Activated naive CD8-positive, alpha-beta T cell (primary cell): ENCODE results near the gene GPR173.

Source experiments
- H3K27ac Mint-ChIP-seq: one replicate; pipeline ENCODE4 v1.8.0; 2021; ENCODE audit warnings: mixed read lengths
- H3K27me3 Mint-ChIP-seq: one replicate; pipeline ENCODE4 v1.8.0; 2021; ENCODE audit warnings: mixed read lengths
- H3K36me3 Mint-ChIP-seq: one replicate; pipeline ENCODE4 v1.8.0; 2021; ENCODE audit warnings: mixed read lengths
- H3K4me1 Mint-ChIP-seq: one replicate; pipeline ENCODE4 v1.8.0; 2021; ENCODE audit warnings: low read depth, mixed read lengths
- H3K4me3 Mint-ChIP-seq: one replicate; pipeline ENCODE4 v1.8.0; 2021; ENCODE audit warnings: mild to moderate bottlenecking, mixed read lengths
- H3K9me3 Mint-ChIP-seq: one replicate; pipeline ENCODE4 v1.8.0; 2021; ENCODE audit warnings: low read depth, mixed read lengths

GPR173 gene

DNA sequence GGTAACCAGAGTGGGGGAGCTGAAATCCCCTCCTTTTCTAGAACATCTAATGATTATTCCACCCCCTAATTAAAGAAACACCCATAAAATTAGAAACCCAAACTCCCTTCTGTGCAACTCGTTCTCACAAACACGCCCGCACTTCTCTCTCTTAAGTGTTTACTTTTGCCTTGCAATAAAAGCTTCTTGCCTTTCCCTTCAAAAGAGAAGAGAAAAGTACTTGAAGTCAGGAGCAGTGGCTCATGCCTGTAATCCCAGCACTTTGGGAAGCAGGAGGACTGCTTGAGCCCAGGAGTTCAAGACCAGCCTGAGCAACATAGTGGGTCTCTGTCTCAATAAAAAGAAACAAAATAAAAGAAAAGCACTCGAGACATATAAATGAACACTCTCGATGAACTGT, 3.6 kb upstream of the GPR173 start:
- no peaks in the 10 kb centered on the region for H3K36me3 Mint-ChIP-seq
- no peaks in the 10 kb centered on the region for H3K27me3 Mint-ChIP-seq
- no peak overlapping the region for H3K4me3 Mint-ChIP-seq
- no peak overlapping the region for H3K27ac Mint-ChIP-seq
- H3K9me3 Mint-ChIP-seq, result no peaks in the 10 kb centered on the region
- H3K4me1 Mint-ChIP-seq, result peaks cover 2% of the 10 kb centered on the region

DNA sequence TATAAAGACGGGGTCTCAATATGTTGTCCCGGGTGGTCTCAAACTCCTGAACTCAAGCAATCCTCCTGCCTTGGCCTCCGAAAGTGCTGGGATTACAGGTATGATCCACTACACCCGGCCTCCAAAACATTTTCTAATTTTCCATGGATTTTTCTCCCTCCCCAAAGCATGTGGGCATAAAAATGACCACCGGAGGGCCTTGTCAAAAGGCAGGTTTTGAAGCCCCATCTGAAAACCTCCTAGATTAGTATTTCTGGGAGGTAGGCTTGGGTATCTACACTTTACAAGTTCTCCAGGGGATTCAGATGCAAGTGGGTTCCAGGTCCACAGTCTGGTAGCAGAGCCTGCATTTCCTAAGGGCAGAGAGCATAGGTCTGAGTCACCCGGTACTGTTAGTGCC, 1.4 kb upstream of the GPR173 start:
- Mint-ChIP-seq H3K9me3 (no peaks in the 10 kb centered on the region), H3K4me1 (peaks cover 2% of the 10 kb centered on the region), H3K4me3 (no peak overlapping the region), H3K27ac (no peak overlapping the region), H3K36me3 (no peaks in the 10 kb centered on the region), H3K27me3 (no peaks in the 10 kb centered on the region)

DNA sequence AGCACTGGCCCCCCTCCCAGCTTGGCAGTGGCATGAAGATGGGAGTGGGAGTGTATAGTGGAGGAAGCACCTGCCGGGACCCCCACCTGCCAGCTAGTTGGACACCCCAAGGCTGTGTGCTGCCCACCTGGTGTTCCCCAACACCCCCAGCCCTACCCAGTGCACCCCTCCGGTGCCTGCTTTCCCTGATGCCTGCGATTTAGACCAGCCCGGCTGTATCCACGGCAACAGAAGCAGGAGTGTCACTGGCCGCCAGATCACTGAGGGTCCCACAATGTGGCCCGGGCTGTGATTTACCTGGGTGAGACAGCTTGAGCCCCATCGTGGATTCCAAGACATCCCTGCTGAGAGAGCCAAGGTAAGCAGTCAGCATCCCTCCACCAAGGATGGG, 533 bp downstream of the GPR173 start:
- peak overlapping the region; percentile 60 for H3K4me3 Mint-ChIP-seq
- H3K9me3 Mint-ChIP-seq, result no peaks in the 10 kb centered on the region
- H3K27ac Mint-ChIP-seq, result no peak overlapping the region
- H3K4me1 Mint-ChIP-seq, result peaks cover 2% of the 10 kb centered on the region
- no peaks in the 10 kb centered on the region for H3K36me3 Mint-ChIP-seq
- H3K27me3 Mint-ChIP-seq, result no peaks in the 10 kb centered on the region

DNA sequence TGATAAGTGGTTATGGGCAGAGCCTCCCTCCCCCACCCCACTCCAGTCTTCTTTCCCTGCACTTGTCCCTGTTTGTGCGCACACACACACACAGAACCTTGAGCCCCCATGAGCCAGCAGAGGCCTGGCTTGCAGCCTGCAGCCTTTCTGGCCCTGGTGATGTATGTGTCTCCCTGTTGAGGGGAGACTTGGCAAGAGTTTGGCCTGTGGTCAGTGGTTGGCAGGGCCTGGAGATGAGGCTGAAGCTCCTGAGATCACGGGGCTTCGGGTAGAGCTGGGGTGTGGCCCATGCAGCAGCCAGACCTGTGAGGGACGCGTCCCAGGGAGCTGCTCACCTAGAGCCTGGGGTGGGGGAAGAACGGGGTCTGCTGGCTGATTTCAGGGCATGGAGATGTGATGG, 2.3 kb downstream of the GPR173 start:
- peaks cover 2% of the 10 kb centered on the region for H3K4me1 Mint-ChIP-seq
- H3K9me3 Mint-ChIP-seq, result no peaks in the 10 kb centered on the region
- H3K27me3 Mint-ChIP-seq, result no peaks in the 10 kb centered on the region
- H3K27ac Mint-ChIP-seq, result no peak overlapping the region
- H3K4me3 Mint-ChIP-seq, result no peak overlapping the region
- no peaks in the 10 kb centered on the region for H3K36me3 Mint-ChIP-seq

DNA sequence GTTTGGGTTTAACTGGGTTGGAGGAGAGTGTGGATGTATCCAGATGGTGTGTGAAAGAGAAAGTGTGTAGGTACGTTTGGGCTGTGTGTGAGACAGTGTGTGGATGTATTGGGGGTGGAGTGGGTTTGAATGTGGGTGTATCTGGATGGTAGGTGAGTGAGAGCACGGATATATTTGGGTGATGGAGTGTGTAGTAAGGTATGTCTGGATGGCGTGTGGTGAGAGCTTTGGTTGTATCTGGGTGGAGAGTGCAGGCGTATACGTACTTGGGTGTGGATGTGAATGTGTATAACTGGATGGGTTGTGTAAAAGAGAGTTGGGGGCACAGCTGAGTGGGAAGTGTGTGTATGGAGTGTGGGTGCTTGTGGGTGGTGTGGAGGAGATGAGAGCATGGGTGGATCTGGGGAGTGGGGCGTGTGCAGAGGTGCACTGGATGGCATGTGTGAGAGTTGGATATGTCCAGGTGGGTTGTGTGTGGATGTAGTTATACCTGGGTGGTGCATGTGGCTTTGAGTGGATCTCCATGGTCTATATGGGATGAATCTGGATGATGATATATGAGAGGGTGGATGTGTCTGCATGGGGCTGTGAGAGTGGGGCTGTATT, 6.8 kb downstream of the GPR173 start:
- Mint-ChIP-seq H3K4me1 (no peaks in the 10 kb centered on the region), H3K27ac (no peak overlapping the region), H3K4me3 (no peak overlapping the region), H3K36me3 (no peaks in the 10 kb centered on the region), H3K9me3 (no peaks in the 10 kb centered on the region), H3K27me3 (no peaks in the 10 kb centered on the region)

DNA sequence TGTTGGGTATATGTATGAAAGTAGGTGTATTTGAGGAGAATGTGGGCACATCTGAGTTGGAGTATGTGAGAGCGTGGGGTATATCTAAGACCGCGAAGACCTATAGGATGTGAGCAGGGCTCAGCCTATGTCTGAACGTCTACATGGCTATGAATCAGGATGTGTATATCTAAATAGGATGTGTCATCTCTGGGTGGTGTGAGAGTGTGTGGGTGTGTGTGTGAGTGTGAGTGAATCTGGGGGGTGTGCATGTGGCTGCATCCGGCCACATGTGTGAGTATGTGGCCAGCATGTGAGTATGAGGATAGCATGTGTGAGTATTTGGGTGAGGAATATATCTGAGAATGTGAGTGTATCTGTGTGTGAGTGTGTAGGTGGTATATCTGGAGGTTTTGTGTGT, 7.7 kb downstream of the GPR173 start:
- Mint-ChIP-seq H3K36me3 (no peaks in the 10 kb centered on the region), H3K27me3 (no peaks in the 10 kb centered on the region), H3K27ac (no peak overlapping the region), H3K4me1 (no peaks in the 10 kb centered on the region), H3K9me3 (no peaks in the 10 kb centered on the region), H3K4me3 (no peak overlapping the region)

DNA sequence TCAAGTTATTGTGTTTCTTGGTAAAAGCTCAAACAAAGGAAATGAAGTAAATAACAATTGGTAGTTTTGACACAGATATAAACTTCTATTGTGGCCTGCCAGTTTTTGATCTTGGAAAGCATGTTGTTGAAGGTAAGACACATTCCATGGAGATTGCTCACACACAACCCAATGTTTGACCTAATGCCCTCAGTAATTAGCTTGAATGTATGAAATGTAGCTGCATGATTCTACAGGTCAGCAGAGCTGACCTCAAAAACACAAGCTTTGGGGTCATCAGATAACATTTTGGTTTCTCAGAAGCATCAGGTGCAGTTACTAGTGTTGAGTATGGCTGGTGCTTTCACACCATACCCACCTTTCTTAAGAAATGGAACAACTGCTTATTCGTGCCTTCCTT, 16.5 kb downstream of the GPR173 start:
- Mint-ChIP-seq H3K36me3 (no peaks in the 10 kb centered on the region), H3K4me3 (no peak overlapping the region), H3K9me3 (no peaks in the 10 kb centered on the region), H3K27ac (no peak overlapping the region), H3K4me1 (no peaks in the 10 kb centered on the region), H3K27me3 (no peaks in the 10 kb centered on the region)

DNA sequence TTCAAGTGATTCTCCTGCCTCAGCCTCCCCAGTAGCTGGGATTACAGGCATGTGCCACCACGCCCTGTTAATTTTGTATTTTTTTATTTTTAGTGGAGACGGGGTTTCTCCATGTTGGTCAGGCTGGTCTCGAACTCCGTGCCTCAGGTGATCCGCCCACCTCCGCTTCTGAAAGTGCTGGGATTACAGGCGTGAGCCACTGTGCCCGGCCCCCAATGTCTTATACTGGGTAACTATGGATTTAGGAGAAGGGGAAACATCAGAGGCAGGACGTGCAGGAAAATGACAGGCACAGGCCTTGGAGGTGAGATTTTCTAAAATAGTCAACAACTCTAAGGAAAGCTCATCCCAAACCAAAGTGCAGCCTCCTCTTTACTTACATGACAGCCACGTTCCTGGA, 22.5 kb downstream of the GPR173 start:
- no peaks in the 10 kb centered on the region for H3K27me3 Mint-ChIP-seq
- H3K9me3 Mint-ChIP-seq, result no peaks in the 10 kb centered on the region
- H3K36me3 Mint-ChIP-seq, result no peaks in the 10 kb centered on the region
- peaks cover 18% of the 10 kb centered on the region for H3K4me1 Mint-ChIP-seq
- no peak overlapping the region for H3K27ac Mint-ChIP-seq
- H3K4me3 Mint-ChIP-seq, result no peak overlapping the region

DNA sequence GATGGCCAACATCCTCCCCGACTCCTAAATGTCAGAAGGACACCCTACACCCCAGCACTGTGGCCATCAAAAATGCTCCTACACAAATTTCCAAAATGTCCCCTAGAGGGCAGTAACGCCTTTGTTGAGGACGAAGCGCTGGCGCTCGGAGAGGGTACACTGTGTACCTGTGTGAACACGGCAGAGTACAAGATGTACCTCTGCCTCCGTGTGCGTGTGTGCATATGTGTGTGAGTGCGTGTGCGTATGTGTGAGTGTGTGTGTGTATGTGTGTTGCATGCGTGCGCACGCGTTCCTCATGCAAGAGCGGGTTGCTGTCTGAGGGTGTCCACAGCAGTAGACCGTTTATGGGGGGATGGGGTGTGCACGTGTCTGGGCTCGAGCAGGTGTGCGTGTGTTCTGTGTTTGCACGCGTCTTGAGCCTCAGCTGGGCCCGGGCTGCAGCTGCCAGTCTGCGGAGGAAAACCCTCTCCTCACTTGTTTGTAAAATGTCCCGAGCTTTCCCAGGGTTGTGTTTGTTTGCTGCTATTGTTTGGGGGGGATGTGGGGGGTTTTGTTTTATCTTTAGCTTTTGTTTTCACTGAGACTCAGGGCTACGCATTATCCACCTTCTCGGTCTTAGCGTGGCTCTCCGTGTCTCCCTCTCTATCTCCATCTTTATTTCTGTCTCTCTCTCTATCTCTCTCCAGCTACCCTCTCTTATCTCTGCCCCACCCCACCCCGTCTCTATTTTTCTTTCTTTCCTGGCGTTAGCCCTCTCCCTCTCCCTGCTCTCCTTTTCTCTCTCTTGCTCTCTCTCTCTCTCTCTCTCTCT, 23.2 kb downstream of the GPR173 start:
- no peaks in the 10 kb centered on the region for H3K9me3 Mint-ChIP-seq
- no peaks in the 10 kb centered on the region for H3K27me3 Mint-ChIP-seq
- peaks cover 18% of the 10 kb centered on the region for H3K4me1 Mint-ChIP-seq
- peak overlapping the region; percentile 82 for H3K27ac Mint-ChIP-seq
- peak overlapping the region; percentile 87 for H3K4me3 Mint-ChIP-seq
- no peaks in the 10 kb centered on the region for H3K36me3 Mint-ChIP-seq

DNA sequence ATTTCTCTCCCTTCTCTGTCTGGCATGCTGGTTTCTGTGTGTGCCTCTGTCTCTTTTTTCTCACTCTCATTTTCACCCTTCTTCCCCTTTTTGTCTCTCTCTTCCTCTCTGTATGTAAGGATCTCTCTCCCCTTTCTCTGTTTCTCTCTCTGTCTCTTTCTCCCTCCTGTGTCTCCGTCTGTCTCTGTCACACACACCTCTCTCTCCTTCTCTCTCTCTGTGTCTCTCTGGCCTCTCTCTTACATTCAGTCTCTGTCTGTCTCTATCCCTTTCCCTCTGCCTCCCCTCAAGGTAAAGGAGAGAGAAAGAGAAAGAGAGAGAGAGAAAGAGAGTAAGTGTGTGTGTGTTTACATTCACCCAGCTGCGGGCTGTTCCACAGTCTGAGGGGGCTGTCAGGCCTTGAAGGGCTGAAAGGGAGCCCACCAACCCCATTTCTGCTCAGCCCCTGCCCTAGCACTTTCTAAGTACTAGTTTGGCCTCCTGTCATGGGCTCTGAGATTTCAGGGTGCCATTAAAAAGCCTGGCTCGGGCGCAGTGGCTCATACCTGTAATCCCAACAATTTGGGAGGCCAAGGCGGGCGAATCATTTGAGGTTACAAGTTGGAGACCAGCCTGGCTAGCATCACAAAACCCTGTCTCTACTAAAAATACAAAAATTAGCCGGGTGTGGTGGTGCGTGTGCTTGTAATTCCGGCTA, 24.0 kb downstream of the GPR173 start:
- Mint-ChIP-seq H3K4me3 (peak overlapping the region; percentile 87), H3K9me3 (no peaks in the 10 kb centered on the region), H3K4me1 (peaks cover 18% of the 10 kb centered on the region), H3K36me3 (no peaks in the 10 kb centered on the region), H3K27ac (peak overlapping the region; percentile 82), H3K27me3 (no peaks in the 10 kb centered on the region)

DNA sequence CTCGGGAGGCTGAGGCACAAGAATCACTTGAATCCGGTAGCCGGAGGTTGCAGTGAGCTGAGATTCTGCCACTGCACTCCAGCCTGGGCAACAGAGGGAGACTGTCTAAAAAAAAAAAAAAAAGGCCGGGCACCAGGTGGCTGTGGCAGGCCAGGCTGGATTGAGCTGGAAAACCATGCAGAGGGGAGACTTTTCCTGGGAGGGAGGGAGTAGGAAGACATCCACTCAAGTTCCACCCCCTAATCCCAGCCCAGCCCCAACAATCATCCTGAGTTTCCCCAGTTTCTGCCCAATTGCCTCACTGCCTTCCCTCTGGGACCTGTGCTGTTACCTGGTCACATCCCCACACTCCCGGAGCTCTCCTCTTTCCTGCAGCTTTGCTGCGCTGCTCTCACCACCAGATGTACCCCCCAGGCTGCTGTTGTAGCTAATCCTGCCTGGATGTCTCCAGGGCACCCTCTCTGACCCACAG, 24.6 kb downstream of the GPR173 start:
- H3K27me3 Mint-ChIP-seq, result no peaks in the 10 kb centered on the region
- H3K9me3 Mint-ChIP-seq, result no peaks in the 10 kb centered on the region
- no peak overlapping the region for H3K4me3 Mint-ChIP-seq
- H3K27ac Mint-ChIP-seq, result no peak overlapping the region
- H3K4me1 Mint-ChIP-seq, result peaks cover 18% of the 10 kb centered on the region
- no peaks in the 10 kb centered on the region for H3K36me3 Mint-ChIP-seq

DNA sequence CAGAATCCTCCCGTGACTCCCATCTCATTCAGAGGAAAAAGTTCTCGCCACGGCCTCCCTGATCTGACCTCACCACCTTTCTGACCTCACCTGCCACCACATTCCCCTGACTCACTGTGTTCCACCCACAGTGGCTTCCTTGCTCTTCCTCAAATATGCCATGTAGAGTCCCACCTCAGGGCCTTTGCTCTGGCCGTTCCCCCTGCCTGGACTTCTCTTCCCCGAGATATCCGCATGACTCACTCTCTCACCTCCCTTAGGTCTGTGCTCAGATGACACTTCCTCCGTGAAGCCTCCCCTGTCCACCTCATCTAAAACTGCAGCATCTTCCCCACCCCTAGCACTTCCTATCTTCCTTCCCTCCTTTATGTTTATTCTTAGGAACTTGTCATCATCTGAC, 26.4 kb downstream of the GPR173 start:
- Mint-ChIP-seq H3K9me3 (no peaks in the 10 kb centered on the region), H3K36me3 (no peaks in the 10 kb centered on the region), H3K27me3 (no peaks in the 10 kb centered on the region), H3K27ac (no peak overlapping the region), H3K4me1 (peaks cover 18% of the 10 kb centered on the region), H3K4me3 (no peak overlapping the region)

DNA sequence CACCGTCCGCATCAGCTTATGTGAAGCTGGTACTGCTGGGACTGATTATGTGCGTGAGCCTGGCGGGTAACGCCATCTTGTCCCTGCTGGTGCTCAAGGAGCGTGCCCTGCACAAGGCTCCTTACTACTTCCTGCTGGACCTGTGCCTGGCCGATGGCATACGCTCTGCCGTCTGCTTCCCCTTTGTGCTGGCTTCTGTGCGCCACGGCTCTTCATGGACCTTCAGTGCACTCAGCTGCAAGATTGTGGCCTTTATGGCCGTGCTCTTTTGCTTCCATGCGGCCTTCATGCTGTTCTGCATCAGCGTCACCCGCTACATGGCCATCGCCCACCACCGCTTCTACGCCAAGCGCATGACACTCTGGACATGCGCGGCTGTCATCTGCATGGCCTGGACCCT, 28.1 kb downstream of the GPR173 start:
- peaks cover 24% of the 10 kb centered on the region for H3K4me1 Mint-ChIP-seq
- H3K36me3 Mint-ChIP-seq, result no peaks in the 10 kb centered on the region
- no peak overlapping the region for H3K27ac Mint-ChIP-seq
- no peaks in the 10 kb centered on the region for H3K9me3 Mint-ChIP-seq
- no peak overlapping the region for H3K4me3 Mint-ChIP-seq
- no peaks in the 10 kb centered on the region for H3K27me3 Mint-ChIP-seq

DNA sequence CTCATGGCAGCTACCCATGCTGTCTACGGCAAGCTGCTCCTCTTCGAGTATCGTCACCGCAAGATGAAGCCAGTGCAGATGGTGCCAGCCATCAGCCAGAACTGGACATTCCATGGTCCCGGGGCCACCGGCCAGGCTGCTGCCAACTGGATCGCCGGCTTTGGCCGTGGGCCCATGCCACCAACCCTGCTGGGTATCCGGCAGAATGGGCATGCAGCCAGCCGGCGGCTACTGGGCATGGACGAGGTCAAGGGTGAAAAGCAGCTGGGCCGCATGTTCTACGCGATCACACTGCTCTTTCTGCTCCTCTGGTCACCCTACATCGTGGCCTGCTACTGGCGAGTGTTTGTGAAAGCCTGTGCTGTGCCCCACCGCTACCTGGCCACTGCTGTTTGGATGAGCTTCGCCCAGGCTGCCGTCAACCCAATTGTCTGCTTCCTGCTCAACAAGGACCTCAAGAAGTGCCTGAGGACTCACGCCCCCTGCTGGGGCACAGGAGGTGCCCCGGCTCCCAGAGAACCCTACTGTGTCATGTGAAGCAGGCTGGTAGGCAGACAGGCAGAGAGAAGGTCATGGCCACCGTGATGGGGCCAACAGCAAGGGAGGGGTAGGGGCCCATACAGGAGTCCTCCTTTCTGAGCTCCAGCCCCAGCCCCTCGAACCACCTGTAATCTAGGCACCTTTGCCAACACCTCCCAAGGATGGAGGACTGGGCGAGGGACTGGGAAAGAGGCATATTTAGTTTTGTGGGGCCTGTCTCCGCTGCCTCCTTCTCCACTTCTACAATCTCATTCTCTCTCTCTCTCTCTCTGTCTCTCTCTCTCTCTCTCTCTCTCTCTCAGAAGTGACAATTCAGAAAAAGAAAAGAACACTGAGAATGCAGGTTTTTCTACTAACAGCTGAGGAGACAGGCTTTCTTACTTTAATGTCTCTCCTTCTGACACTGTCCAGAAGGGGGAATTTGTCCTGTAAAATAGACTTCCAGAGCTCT, 28.9 kb downstream of the GPR173 start:
- Mint-ChIP-seq H3K4me3 (no peak overlapping the region), H3K27ac (no peak overlapping the region), H3K4me1 (peaks cover 18% of the 10 kb centered on the region), H3K9me3 (no peaks in the 10 kb centered on the region), H3K36me3 (no peaks in the 10 kb centered on the region), H3K27me3 (no peaks in the 10 kb centered on the region)
